ENCODE measurements around the gene PLBD2.

PLBD2 gene

GRCh38 chr12:113396200-113396599 lies 37.8 kb downstream of the PLBD2 start:
- no peak for DNase-seq (ENCODE audit: low spot score)

GRCh38 chr12:113396828-113397496 lies 38.6 kb downstream of the PLBD2 start:
- DNase-seq (ENCODE audit: low spot score) = no peak

DNA sequence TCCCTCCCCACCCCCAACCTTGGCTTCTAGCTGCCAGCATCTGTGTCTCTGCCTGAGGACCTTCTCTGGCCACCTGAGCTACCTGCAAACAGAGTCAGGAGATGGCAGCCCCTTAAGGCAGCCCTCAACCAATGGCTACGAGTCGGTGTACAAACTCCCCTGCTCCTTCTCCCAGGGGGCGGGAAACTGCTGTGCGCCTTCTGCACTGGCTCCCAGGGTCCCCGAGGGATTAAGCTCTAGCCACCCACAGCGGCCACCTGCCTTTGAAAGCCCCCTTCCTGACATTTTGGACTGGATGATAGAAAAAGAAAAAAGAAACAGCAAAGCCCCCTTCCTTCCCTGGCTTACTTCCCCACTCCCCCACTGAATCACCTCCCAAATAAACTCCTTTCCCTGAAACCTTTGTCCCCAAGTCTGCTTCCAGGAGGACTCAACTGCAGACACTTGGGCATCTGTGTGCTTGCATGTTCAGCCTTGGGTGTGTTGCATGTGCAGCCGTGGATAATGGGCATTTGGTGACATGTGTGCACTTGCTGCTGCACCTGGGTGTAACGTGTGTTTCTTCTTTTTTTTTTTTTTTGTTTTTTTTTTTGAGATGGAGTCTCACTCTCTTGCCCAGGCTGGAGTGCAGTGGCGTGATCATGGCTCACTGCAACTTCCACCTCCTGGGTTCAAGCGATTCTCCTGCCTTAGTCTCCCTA lies 39.3 kb downstream of the PLBD2 start:
- no peak for DNase-seq (ENCODE audit: low spot score)

DNA sequence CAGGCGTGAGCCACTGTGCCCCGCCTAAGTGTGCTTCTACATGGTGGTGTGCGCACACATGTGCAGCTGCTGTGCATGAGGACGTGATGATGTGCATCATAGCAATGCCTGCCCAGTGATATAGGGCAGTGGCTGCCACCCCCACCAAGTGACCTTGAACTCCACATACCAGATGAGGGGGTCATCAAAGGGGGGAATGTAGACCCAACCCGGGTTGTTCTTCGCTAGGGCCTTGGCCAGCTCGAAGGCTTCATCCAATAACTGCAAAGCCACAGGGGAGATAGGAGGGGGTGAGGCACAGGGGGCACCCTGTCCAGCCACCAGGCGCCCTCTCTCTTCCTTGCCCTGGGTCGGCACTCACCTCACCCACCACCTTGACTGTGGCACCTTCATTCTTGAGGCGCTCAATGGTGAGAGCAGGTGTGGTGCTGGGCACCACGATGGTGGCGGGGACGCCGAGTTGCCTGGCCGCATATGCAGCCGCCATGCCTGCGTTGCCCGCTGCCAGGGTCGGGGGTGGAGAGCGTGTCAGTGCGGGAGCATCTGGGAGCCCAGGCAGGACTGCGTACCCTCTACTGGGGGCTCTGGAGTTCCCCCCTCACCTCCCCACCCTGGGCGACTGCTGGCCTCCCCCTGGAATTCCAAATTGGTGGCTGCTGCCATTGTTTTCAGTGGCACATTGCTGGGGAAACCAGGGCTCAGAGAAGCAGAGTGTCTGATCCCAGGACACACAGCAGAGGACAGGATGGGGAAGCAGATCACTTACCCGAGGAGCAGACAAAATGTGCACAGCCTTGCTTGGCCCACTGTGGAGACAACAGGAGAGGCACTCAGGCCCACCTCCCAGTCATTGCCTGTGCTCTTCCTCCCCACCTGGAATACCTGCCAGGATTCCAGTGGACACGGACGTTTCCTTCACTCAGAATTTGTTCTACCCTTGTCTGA lies 40.2 kb downstream of the PLBD2 start:
- no peak for DNase-seq (ENCODE audit: low spot score)

GRCh38 chr12:113399490-113399889 lies 41.1 kb downstream of the PLBD2 start:
- DNase-seq (ENCODE audit: low spot score) = no peak

GRCh38 chr12:113400362-113400761 lies 42.0 kb downstream of the PLBD2 start:
- no peak for DNase-seq (ENCODE audit: low spot score)

GRCh38 chr12:113401066-113402000 lies 42.9 kb downstream of the PLBD2 start:
- no peak for DNase-seq (ENCODE audit: low spot score)

DNA sequence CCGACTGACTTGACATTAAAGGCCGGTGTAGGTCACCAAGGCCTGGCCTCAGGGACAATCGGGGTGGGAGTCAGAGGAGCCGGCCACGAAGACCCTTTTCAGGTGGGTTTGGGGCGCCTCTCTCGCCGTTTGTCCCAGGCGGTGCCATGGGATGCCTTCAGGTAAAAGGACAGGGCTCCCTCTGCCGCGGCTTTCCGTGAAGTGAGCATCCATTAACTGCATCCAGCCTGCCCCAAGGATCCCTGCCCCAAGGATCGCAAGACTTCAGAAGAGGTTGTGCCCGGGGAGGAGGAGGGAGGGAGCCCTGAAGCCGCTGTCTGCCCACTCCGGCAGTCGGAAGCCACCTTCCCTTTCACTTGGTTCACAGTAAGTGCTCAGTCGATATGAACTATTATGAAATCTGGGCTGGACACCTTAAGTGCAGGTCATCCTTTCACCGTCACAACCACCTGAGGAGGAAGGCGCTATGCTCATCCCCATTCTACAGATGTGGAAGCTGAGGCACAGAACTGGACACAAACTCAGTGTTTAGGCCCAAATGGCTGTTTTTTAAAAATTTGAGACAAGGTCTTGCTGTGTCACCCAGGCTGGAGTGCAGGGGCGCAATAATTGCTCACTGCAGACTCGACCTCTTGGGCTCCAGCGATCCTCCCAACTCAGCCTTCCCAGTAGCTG lies 44.3 kb downstream of the PLBD2 start:
- no peak for DNase-seq (ENCODE audit: low spot score)

DNA sequence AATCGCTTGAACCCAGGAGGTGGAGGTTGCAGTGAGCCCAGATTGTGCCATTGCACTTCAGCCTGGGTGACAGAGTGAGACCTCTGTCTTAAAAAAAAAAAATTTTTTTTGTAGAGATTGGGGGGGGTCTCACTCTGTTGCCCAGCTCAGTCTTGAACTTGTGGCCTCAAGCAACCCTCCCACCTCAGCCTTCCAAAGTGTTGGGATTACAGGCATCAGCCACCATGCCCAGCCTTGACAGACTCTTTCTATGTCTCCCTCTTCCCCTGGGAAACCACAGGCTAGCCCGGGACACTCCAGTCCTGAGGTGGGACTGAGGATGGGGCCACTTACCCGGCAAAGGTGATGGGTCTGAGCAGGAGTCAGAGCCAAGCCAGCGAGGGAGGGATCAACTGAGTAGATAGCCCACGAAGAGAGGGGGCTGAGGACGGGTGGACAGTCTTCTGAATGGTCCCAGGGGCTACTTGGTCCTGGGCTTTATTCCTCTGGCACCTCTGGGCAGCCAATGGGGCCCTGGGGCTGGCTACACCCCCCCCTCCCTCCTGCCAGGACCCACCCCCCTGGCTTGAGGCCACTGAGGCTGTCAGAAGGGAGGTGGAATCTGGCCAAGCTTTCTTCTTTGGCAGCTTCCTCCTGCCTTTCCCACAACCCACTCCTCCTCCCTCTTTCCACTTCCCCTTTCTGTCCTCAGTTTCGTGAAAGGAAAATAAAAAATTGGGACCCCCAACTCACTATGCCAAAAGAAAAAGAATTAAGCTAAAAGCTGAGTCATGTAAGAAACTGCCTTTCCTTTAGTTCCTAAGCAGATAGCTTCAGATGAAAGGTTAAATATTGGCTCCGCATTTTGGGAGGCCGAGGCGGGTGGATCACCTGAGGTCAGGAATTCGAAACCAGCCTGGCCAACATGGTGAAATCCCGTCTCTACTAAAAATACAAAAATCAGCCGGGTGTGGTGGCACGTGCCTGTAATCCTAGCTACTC lies 45.3 kb downstream of the PLBD2 start, which contains the start of gene SDS:
Gene SDS (minus strand): TSS at position 453 of the 981 bp plus-strand sequence. CDS start 4,179 bp downstream, outside the sequence.
- no peak for DNase-seq (ENCODE audit: low spot score)

DNA sequence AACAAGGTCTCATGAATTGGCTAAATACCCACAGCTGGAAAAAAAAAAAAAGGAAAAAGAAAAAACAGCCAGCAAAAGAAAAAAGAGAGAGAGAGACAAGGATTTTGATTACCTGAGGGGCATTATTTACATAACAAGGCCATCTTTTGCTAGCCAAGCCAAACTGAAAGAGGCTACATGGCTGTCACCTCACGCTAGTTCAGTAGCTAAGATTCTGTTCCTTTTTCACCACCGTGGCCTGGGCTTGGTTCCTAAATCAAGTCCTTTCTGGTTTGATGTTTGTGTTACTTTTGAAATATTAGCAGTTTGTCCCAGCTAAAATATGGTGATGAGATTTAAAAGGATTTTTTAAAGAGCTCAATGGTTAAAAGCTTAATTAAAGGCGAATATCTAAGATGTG lies 47.3 kb downstream of the PLBD2 start:
- no peak for DNase-seq (ENCODE audit: low spot score)

GRCh38 chr12:113407931-113408600 lies 49.7 kb downstream of the PLBD2 start:
- DNase-seq (ENCODE audit: low spot score) = peak; percentile 42

GRCh38 chr12:113408756-113409298 lies 50.4 kb downstream of the PLBD2 start:
- DNase-seq (ENCODE audit: low spot score) = no peak

DNA sequence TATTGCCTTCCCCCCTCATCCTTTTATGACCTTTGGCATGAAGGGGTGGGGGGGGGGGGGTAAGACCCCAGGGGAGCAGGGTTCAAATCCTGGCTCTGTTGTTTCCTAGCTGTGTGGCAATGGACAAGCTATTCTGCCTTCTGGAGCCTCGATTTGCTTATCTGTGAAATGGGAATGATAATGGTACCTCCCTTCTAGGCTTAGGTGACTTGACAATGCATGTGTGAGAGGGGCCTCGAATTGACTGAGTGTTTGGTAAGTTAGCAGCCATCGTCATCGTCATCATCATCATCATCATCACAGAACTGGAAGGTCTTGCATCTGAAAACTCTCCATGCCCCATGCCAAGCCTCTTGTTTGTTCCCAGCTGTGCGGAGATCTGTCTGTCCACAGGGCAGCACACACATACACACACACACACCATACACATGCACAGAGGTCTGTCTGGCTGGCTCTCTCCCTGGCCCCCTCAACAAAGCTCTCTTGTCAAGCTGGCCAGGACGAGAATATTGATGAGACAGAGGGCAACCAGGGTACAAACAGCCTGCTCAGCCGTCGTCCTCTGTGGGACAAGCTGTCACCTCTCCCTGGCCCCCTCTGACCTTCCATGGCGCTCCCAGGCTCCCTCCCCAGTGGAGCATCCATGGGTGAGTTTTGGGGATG lies 51.2 kb downstream of the PLBD2 start:
- DNase-seq (ENCODE audit: low spot score) = no peak

DNA sequence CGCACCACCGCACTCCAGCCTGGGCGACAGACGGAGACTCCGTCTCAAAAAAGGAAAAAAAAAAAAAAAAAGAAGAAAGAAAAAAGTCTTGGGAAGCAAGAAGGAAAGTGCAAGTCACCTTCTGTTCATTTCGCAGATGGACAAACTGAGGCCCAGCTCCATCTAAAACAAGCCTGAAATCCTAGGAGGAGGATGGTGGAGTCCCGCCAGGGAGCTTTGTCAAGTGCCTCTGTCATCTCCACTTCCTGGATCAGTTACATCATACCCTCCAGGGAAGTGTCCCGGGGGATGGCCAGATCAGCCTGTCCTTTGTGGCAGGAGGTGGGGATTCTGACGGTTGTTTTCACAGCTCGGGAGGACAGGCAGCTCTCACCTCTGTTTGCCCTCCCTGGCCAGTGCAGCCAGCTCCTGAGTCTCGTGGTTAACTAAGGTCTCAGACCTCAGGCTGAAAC lies 55.1 kb downstream of the PLBD2 start:
- DNase-seq (ENCODE audit: low spot score) = peak; percentile 70

DNA sequence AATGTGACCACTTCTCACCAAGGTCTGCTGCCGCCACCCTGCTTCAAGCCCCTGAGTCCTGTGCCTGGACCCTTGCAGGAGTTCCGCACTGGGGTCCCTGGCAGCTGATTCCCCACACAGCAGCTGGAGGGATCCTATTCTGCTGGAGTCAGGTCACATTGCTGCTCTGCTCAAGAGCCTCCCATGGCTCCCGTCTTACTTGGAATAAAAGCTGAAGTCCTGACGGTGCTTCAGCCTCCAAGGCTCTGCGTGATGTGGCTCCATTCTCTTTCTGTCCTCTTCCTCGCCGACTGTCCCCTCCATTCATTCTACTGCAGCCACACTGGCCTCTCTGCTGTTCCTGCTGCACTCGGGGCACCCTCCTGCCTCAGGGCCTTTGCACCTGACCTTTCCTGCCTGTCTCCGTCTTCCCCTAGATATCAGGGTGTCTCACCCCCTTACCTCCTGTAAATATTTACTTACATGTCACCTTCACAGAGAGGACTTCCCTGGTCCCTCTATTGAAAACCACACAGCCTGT lies 56.2 kb downstream of the PLBD2 start:
- no peak for DNase-seq (ENCODE audit: low spot score)

- no peak for DNase-seq (ENCODE audit: low spot score)
These were observed 57.8 kb downstream of the PLBD2 start for GRCh38 chr12:113416091-113416754.

GRCh38 chr12:113418213-113418879 lies 60.0 kb downstream of the PLBD2 start:
- DNase-seq (ENCODE audit: low spot score) = no peak
